Chondrocyte (in vitro differentiated cells): ENCODE measurements around the gene COA8. TPM values are rescaled to one million over a fixed set of nuclear protein-coding genes. Genes with fewer than 3 reads are reported as not detected.

Experiments used
- DNase-seq: peaks from one replicate; pipeline ENCODE4 v3.0.0; 2021; ENCODE audit warnings: mixed read lengths, low spot score
- H3K27ac Mint-ChIP-seq: one replicate; pipeline ENCODE4 v1.8.0; 2021; ENCODE audit warnings: mild to moderate bottlenecking, moderate library complexity, mixed read lengths; ENCODE audit not compliant: unreplicated experiment
- H3K27me3 Mint-ChIP-seq: 2 replicates; pipeline ENCODE4 v1.8.0; 2021; ENCODE audit warnings: low read depth, mixed read lengths
- H3K36me3 Mint-ChIP-seq: 2 replicates; pipeline ENCODE4 v1.8.0; 2021; ENCODE audit warnings: low read depth, mixed read lengths
- H3K4me1 Mint-ChIP-seq: 2 replicates; pipeline ENCODE4 v1.8.0; 2021; ENCODE audit warnings: low read depth, mild to moderate bottlenecking, mixed read lengths
- H3K4me3 Mint-ChIP-seq: one replicate; pipeline ENCODE4 v1.8.0; 2021; ENCODE audit warnings: mild to moderate bottlenecking, moderate library complexity, mixed read lengths; ENCODE audit not compliant: unreplicated experiment
- H3K9me3 Mint-ChIP-seq: 2 replicates; pipeline ENCODE4 v1.8.0; 2021; ENCODE audit warnings: low read depth, mixed read lengths
- total RNA-seq: library from RNA; stranded (reverse); gene quantifications from 3 replicates; pipeline ENCODE4 v1.2.1, GENCODE V29; 2021
- TF ChIP-seq, protein P1 (sequence below): fragments of 200-600 bp; sonication (generic); IDR thresholded peaks from 2 replicates; pipeline ENCODE4 v1.5.0; 2021; ENCODE audit warnings: antibody characterized with exemption, mild to moderate bottlenecking, moderate library complexity

COA8 gene
- total RNA-seq, 1 donor from 2014 or later, result 51.9 TPM

- Mint-ChIP-seq H3K27me3 (no peaks in the 10 kb centered on the region), H3K36me3 (no peaks in the 10 kb centered on the region), H3K9me3 (no peaks in the 10 kb centered on the region), H3K4me1 (peaks cover 31% of the 10 kb centered on the region), H3K4me3 (peak overlapping the region; percentile 19), H3K27ac (peak overlapping the region; percentile 65)
- TF ChIP-seq, protein P1, sequence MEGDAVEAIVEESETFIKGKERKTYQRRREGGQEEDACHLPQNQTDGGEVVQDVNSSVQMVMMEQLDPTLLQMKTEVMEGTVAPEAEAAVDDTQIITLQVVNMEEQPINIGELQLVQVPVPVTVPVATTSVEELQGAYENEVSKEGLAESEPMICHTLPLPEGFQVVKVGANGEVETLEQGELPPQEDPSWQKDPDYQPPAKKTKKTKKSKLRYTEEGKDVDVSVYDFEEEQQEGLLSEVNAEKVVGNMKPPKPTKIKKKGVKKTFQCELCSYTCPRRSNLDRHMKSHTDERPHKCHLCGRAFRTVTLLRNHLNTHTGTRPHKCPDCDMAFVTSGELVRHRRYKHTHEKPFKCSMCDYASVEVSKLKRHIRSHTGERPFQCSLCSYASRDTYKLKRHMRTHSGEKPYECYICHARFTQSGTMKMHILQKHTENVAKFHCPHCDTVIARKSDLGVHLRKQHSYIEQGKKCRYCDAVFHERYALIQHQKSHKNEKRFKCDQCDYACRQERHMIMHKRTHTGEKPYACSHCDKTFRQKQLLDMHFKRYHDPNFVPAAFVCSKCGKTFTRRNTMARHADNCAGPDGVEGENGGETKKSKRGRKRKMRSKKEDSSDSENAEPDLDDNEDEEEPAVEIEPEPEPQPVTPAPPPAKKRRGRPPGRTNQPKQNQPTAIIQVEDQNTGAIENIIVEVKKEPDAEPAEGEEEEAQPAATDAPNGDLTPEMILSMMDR, result peak; percentile 48
- DNase-seq, result no peak
Measured at GRCh38 chr14:103541709-103542604, 20.8 kb upstream of the COA8 start.

- peaks cover 30% of the 10 kb centered on the region for H3K4me1 Mint-ChIP-seq
- TF ChIP-seq, protein P1, result peak; percentile 30
- no peaks in the 10 kb centered on the region for H3K36me3 Mint-ChIP-seq
- DNase-seq, result no peak
- no peaks in the 10 kb centered on the region for H3K9me3 Mint-ChIP-seq
- no peaks in the 10 kb centered on the region for H3K27me3 Mint-ChIP-seq
- no peak overlapping the region for H3K4me3 Mint-ChIP-seq
- no peak overlapping the region for H3K27ac Mint-ChIP-seq
Measured at GRCh38 chr14:103542605-103543088, 20.1 kb upstream of the COA8 start.

- DNase-seq, result peak; percentile 88
- TF ChIP-seq, protein P1, result no peak
- Mint-ChIP-seq H3K36me3 (no peaks in the 10 kb centered on the region), H3K27ac (peak overlapping the region; percentile 8), H3K9me3 (no peaks in the 10 kb centered on the region), H3K4me3 (no peak overlapping the region), H3K27me3 (no peaks in the 10 kb centered on the region), H3K4me1 (peaks cover 30% of the 10 kb centered on the region)
Measured at GRCh38 chr14:103543140-103543539, 19.6 kb upstream of the COA8 start.

DNA sequence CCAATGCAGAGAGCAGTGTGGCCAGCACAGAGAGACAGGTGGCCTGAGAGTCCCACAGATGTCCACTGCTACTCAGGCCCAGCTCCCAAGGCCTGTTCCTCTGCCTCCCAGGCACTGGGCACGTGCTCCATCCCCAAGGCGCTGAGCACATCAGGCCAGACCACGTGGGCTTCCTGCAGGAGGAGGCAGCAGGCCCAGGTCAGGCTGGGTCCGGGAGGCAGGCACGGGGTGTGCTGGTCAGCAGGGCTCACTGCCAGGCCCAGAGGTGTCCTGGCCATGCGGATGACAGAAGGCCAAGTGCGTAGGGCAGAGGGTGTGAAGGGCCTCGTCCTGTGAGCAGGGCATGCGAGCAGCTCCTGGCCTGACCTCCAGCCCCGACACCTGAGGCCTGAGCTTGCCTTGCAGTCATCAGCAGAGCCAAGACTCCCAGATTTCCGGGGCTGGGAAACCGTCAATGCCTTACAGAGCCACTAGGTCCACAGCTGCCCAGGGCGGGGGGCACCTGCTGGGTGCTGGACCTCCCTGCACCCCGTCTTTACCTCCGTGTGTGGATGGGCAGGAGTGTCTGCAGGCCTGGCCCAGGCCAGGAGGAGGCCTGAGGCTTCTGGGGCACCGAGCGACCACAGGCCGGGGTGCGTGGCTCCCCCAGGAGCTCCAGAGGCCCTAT, 18.9 kb upstream of the COA8 start:
- Mint-ChIP-seq H3K4me1 (peaks cover 30% of the 10 kb centered on the region), H3K36me3 (no peaks in the 10 kb centered on the region), H3K4me3 (no peak overlapping the region), H3K27me3 (no peaks in the 10 kb centered on the region), H3K27ac (no peak overlapping the region), H3K9me3 (no peaks in the 10 kb centered on the region)
- DNase-seq, result peak; percentile 82
- TF ChIP-seq, protein P1, result no peak
